ENCODE measurements around the gene SELENOO. TPM values are rescaled to one million over a fixed set of nuclear protein-coding genes. Genes with fewer than 3 reads are reported as not detected.

The SELENOO gene
- total and polyA plus RNA-seq, 2 of the 13 experiments (the other 11 are each of a cell fraction or from before 2014, with no cell fraction given), result 14.4 to 19.0 TPM

GRCh38 chr22:50171965-50172421, 28.8 kb upstream of the SELENOO start (continued):
- no peak for TF ChIP-seq HNF1A (IDR thresholded peaks at IDR 0.05; ENCODE audit: low read depth)
- 0 out of 2 replicates have a peak, but pooled peaks have one; percentile 18 for TF ChIP-seq HNF1A (CRISPR knock-in tag; IDR thresholded peaks at IDR 0.05; ENCODE audit: borderline replicate concordance)
- no peak for TF ChIP-seq AGO2 (optimal IDR thresholded peaks at IDR 0.05; ENCODE audit: low read depth, low read length)
- TF ChIP-seq EP300 (IDR thresholded peaks at IDR 0.05; ENCODE audit: low read depth in 2 of 2, low read length in 2 of 2), result peak in 1 of 2 experiments; percentile 5; a peak in 2 of 4 replicates
- TF ChIP-seq EP300 (CRISPR knock-in tag; IDR thresholded peaks at IDR 0.05; ENCODE audit: borderline replicate concordance), result no peak
- TF ChIP-seq ZMYM4 (CRISPR knock-in tag; IDR thresholded peaks at IDR 0.05), result no peak
- TF ChIP-seq EED (CRISPR knock-in tag; IDR thresholded peaks at IDR 0.05), result no peak
- TF ChIP-seq ZBTB33 (CRISPR knock-in tag; IDR thresholded peaks at IDR 0.05), result peak; percentile 18; the same call in 1 of the 2 replicates
- TF ChIP-seq PRDM15 (CRISPR knock-in tag; IDR thresholded peaks at IDR 0.05), result no peak
- no peak for TF ChIP-seq ZBTB20 (CRISPR knock-in tag; IDR thresholded peaks at IDR 0.05; ENCODE audit: borderline replicate concordance, low read depth)
- no peak for TF ChIP-seq ZEB1 (IDR thresholded peaks at IDR 0.05; ENCODE audit: insufficient replicate concordance, low read depth)
- TF ChIP-seq MYNN (CRISPR knock-in tag; IDR thresholded peaks at IDR 0.05; ENCODE audit: low read depth), result no peak
- no peak for TF ChIP-seq ZNF652 (CRISPR knock-in tag; IDR thresholded peaks at IDR 0.05; ENCODE audit: borderline replicate concordance, low read depth)
- TF ChIP-seq ZNF3 (CRISPR knock-in tag; IDR thresholded peaks at IDR 0.05), result no peak
- no peak for TF ChIP-seq ZFYVE20 (CRISPR knock-in tag; IDR thresholded peaks at IDR 0.05; ENCODE audit: borderline replicate concordance, low read depth)
- no peak for TF ChIP-seq ZNF512 (CRISPR knock-in tag; IDR thresholded peaks at IDR 0.05)
- TF ChIP-seq PLRG1 (conservative IDR thresholded peaks at IDR 0.05), result no peak

All from HepG2 (cell line).